Gastroesophageal sphincter (tissue), 3 donors: ENCODE data around the gene HTR2A.

ENCODE experiments used
- CTCF ChIP-seq, 4 experiments: fragments of 200-600 bp in 2 of 4; fragments of 450-650 bp in 2 of 4; sonication (generic) in 1 of 4; IDR thresholded peaks; one replicate each; pipeline ENCODE4 v1.5.1; 2017 to 2019; ENCODE audit warnings: antibody characterized with exemption in 4 of 4, mild to moderate bottlenecking in 2 of 4, moderate library complexity in 2 of 4
- EP300 ChIP-seq: sonication (generic); formaldehyde crosslinking; IDR thresholded peaks from one replicate; pipeline ENCODE4 v1.6.1; 2017; ENCODE audit warnings: antibody characterized with exemption, mild to moderate bottlenecking
- POLR2A ChIP-seq, 2 donors: fragments of 450-650 bp; IDR thresholded peaks; one replicate each; pipeline ENCODE4 v1.6.1; 2017; ENCODE audit warnings: antibody characterized with exemption in 2 of 2, mild to moderate bottlenecking in 2 of 2, moderate library complexity in 1 of 2
- POLR2AphosphoS5 ChIP-seq: sonication (generic); formaldehyde crosslinking; IDR thresholded peaks from one replicate; pipeline ENCODE4 v1.6.1; 2017; ENCODE audit warnings: antibody characterized with exemption

- TF ChIP-seq POLR2AphosphoS5 = no peak
- TF ChIP-seq CTCF (IDR thresholded peaks at IDR 0.05) = no peak
- TF ChIP-seq POLR2A (IDR thresholded peaks at IDR 0.05) = no peak
- TF ChIP-seq EP300 = no peak
Measured at GRCh38 chr13:46812301-46812797, 84.5 kb downstream of the HTR2A start.
